BLaER1 (cell line): ENCODE measurements around the gene ADGRG6.
"Not testable (repeated sequence)": the region's sequence is repeated elsewhere in the genome, so short reads cannot be mapped to it uniquely, and the experiment has no call there.

Experiments
- H3K27ac ChIP-seq: shearing (Covaris generic); formaldehyde crosslinking; 2 replicates; pipeline ENCODE4 v1.8.1; 2022
- H3K27me3 ChIP-seq: shearing (Covaris generic); formaldehyde crosslinking; 2 replicates; pipeline ENCODE4 v1.8.1; 2022
- H3K36me3 ChIP-seq: shearing (Covaris generic); formaldehyde crosslinking; 2 replicates; pipeline ENCODE4 v1.8.1; 2022
- H3K4me1 ChIP-seq: shearing (Covaris generic); formaldehyde crosslinking; 2 replicates; pipeline ENCODE4 v1.8.1; 2022
- H3K4me2 ChIP-seq: shearing (Covaris generic); formaldehyde crosslinking; 2 replicates; pipeline ENCODE4 v1.8.1; 2022
- H3K4me3 ChIP-seq: shearing (Covaris generic); formaldehyde crosslinking; 2 replicates; pipeline ENCODE4 v1.8.1; 2022
- H3K9ac ChIP-seq: shearing (Covaris generic); formaldehyde crosslinking; 2 replicates; pipeline ENCODE4 v1.8.1; 2022
- H3K9me3 ChIP-seq: shearing (Covaris generic); formaldehyde crosslinking; 2 replicates; pipeline ENCODE4 v1.8.1; 2022
- H4K20me1 ChIP-seq: shearing (Covaris generic); formaldehyde crosslinking; 2 replicates; pipeline ENCODE4 v1.8.1; 2022
- Cebpa-rat ChIP-seq: shearing (Covaris generic); IDR thresholded peaks from 2 replicates; pipeline ENCODE4 v1.8.1; 2022

ADGRG6 gene

DNA sequence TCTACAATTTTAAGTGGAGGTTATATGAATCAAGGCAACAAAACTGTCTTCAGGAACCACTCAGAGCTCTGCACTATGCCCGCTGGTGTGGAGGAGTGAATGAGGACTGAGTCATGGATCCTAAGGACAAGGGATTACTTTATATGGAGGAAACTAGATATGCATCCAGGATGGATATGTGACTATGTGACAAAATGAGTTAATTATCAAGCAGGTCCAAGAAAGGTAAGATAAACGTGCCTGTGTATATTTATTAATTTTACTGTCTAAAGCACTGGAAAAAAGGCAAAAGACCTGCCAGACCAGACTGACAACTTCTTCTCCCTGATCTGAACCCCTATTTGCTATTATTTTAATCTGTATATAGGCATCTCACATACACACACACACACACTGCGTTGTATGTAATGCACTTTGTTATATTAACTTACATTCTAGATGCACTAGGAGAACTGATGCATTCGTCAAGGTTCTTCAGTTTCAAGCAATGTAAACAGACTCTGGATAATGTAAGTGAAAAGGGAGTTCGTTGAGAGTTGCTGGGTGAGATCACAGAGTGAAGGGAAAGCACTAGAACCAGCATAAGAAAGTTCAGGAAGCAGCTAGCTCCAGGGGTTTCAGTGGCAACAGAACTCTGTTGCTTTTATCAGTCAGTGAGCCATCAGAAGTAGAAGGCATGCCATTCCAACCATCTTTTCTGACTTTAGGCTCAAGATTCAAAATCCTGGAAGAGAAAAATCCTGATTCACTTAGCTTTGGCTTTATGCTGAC, 26.4 kb upstream of the ADGRG6 start:
- Histone ChIP-seq H3K9me3 (no peaks in the 10 kb centered on the region), H3K9ac (no peak overlapping the region), H3K4me1 (no peaks in the 10 kb centered on the region), H3K36me3 (no peaks in the 10 kb centered on the region), H3K4me3 (no peak overlapping the region), H3K27ac (no peak overlapping the region), H3K27me3 (no peaks in the 10 kb centered on the region), H3K4me2 (no peak overlapping the region), H4K20me1 (no peaks in the 10 kb centered on the region)
- no peak for TF ChIP-seq Cebpa-rat

- Histone ChIP-seq H3K36me3 (no peaks in the 10 kb centered on the region), H3K9ac (no peak overlapping the region), H3K9me3 (no peaks in the 10 kb centered on the region), H3K4me2 (no peak overlapping the region), H3K4me1 (no peaks in the 10 kb centered on the region), H3K4me3 (no peak overlapping the region), H3K27me3 (no peaks in the 10 kb centered on the region), H3K27ac (no peak overlapping the region), H4K20me1 (no peaks in the 10 kb centered on the region)
- TF ChIP-seq Cebpa-rat = no peak
Measured at GRCh38 chr6:142276256-142276655, 25.6 kb upstream of the ADGRG6 start.

DNA sequence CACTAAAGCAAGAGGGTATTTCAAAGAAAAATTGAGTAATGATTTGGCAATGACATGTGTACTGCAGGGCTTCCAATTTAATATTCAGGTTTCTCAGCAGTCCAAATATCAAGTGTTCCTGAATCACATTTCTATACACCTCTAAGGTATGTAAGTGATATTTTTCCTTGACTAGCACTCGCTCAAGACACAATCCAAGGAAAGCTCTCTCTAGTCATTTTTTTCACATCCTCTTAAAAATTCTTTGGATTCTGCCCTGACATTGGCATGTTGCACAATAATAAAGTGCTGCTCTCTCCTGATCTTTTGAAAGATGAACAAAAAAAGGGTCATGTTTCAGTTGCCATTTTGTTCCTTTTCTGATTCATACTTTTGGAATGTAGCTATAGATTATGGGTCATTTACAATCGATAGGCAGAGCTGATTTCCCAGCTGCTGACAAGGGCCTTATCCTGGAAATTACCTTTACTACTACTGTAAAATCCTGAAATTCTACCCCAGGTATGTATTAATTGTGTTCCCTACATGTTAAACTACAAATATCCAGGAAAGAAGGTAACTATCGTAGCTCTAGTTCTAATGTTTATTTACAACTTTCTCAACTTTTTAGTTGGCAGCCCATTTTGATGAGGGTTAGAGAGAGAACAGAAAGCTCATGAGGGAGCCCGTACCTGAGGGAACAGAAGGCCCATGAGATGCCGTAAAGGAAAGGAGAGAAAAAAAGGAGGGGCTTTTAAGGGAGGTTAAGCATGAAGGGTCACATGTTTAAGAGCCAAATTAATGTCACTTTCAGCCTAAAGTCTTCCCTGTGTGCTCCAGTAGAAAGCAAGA, 22.2 kb upstream of the ADGRG6 start:
- Histone ChIP-seq H3K4me3 (no peak overlapping the region), H3K4me2 (no peak overlapping the region), H3K27ac (no peak overlapping the region), H3K9me3 (no peaks in the 10 kb centered on the region), H3K27me3 (no peaks in the 10 kb centered on the region), H3K36me3 (no peaks in the 10 kb centered on the region), H3K4me1 (no peaks in the 10 kb centered on the region), H4K20me1 (no peaks in the 10 kb centered on the region), H3K9ac (no peak overlapping the region)
- no peak for TF ChIP-seq Cebpa-rat

DNA sequence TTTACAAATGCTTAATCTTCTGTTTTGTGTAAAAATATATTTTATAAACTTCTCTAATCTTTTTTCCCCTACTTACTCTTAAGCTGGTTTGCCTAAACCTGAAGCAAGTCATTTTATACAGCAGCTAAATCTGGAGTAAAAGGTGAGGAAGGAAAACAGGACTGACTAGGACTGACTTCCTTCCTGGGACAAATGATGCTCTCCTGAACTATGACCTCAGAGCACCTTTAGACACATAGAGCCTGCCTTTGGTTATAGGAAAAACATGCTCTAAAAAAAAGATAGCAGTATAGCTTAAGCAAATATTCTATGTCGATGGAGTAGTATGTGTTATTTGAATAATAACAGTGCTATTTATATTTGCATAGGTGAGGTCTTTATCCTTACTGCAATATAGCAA, 21.5 kb upstream of the ADGRG6 start:
- no peak overlapping the region for H3K4me2 ChIP-seq
- no peak for TF ChIP-seq Cebpa-rat
- no peaks in the 10 kb centered on the region for H3K9me3 ChIP-seq
- H3K27ac ChIP-seq = no peak overlapping the region
- H3K9ac ChIP-seq = no peak overlapping the region
- no peak overlapping the region for H3K4me3 ChIP-seq
- no peaks in the 10 kb centered on the region for H3K27me3 ChIP-seq
- H3K36me3 ChIP-seq = no peaks in the 10 kb centered on the region
- H3K4me1 ChIP-seq = no peaks in the 10 kb centered on the region
- no peaks in the 10 kb centered on the region for H4K20me1 ChIP-seq

GRCh38 chr6:142280927-142281326, 20.9 kb upstream of the ADGRG6 start:
- H3K4me2 ChIP-seq = no peak overlapping the region
- H3K4me3 ChIP-seq = no peak overlapping the region
- H3K27me3 ChIP-seq = no peaks in the 10 kb centered on the region
- no peaks in the 10 kb centered on the region for H4K20me1 ChIP-seq
- H3K36me3 ChIP-seq = no peaks in the 10 kb centered on the region
- no peaks in the 10 kb centered on the region for H3K4me1 ChIP-seq
- H3K9me3 ChIP-seq = no peaks in the 10 kb centered on the region
- H3K27ac ChIP-seq = no peak overlapping the region
- no peak for TF ChIP-seq Cebpa-rat
- H3K9ac ChIP-seq = no peak overlapping the region

- not testable (repeated sequence) for H3K27me3 ChIP-seq, H3K27ac ChIP-seq, H3K36me3 ChIP-seq, H3K4me1 ChIP-seq, H3K4me2 ChIP-seq, H3K9ac ChIP-seq, H3K4me3 ChIP-seq, H3K9me3 ChIP-seq, H4K20me1 ChIP-seq
Measured at GRCh38 chr6:142283138-142283537, 18.7 kb upstream of the ADGRG6 start.

- no peaks in the 10 kb centered on the region for H4K20me1 ChIP-seq
- H3K4me2 ChIP-seq = no peak overlapping the region
- no peaks in the 10 kb centered on the region for H3K36me3 ChIP-seq
- no peak overlapping the region for H3K9ac ChIP-seq
- no peak overlapping the region for H3K27ac ChIP-seq
- TF ChIP-seq Cebpa-rat = no peak
- no peaks in the 10 kb centered on the region for H3K4me1 ChIP-seq
- H3K4me3 ChIP-seq = no peak overlapping the region
- no peaks in the 10 kb centered on the region for H3K27me3 ChIP-seq
- no peaks in the 10 kb centered on the region for H3K9me3 ChIP-seq
Measured at GRCh38 chr6:142284419-142284818, 17.4 kb upstream of the ADGRG6 start.

- H3K9ac ChIP-seq = no peak overlapping the region
- H3K4me3 ChIP-seq = no peak overlapping the region
- H3K27ac ChIP-seq = no peak overlapping the region
- H3K27me3 ChIP-seq = no peaks in the 10 kb centered on the region
- no peak for TF ChIP-seq Cebpa-rat
- no peaks in the 10 kb centered on the region for H3K4me1 ChIP-seq
- H3K9me3 ChIP-seq = no peaks in the 10 kb centered on the region
- no peaks in the 10 kb centered on the region for H4K20me1 ChIP-seq
- no peak overlapping the region for H3K4me2 ChIP-seq
- H3K36me3 ChIP-seq = no peaks in the 10 kb centered on the region
Measured at GRCh38 chr6:142285235-142286087, 16.3 kb upstream of the ADGRG6 start.

DNA sequence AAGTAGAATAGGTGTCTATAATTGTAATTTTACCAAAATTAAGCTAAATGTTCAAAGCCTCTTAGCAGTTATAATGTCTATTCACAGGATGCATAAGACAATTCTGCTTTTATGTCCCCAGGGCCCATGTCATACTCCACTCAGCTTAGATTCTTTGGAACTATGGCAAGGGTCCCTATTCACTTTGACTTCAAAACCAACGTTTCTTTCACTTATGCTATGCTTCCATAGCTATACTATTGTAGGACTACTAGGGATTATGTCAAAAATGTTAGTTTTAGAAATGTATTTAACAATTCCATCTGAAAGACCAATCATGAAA, 15.8 kb upstream of the ADGRG6 start:
- no peaks in the 10 kb centered on the region for H3K9me3 ChIP-seq
- H3K4me1 ChIP-seq = no peaks in the 10 kb centered on the region
- H3K36me3 ChIP-seq = no peaks in the 10 kb centered on the region
- no peak overlapping the region for H3K4me2 ChIP-seq
- H3K27me3 ChIP-seq = no peaks in the 10 kb centered on the region
- H3K4me3 ChIP-seq = no peak overlapping the region
- H4K20me1 ChIP-seq = no peaks in the 10 kb centered on the region
- TF ChIP-seq Cebpa-rat = no peak
- no peak overlapping the region for H3K27ac ChIP-seq
- no peak overlapping the region for H3K9ac ChIP-seq

DNA sequence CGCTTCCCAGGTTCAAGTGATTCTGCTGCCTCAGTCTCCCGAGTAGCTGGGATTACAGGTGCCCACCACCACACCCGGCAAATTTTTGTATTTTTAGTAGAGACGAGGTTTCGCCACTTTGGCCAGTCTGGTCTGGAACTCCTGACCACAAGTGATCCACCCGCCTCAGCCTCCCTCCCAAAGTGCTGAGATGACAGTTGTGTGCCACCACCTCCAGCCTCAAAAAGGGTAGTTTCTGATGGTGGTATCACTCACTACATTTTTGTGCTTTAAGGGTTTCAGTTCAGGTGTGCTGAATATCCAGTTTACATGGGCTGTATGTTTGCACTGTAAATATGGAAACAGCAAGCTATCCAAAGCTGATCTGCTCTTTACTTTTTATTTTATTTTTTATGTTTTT, 12.1 kb upstream of the ADGRG6 start:
- no peak for TF ChIP-seq Cebpa-rat
- no peaks in the 10 kb centered on the region for H3K36me3 ChIP-seq
- H3K9ac ChIP-seq = no peak overlapping the region
- H3K27me3 ChIP-seq = no peaks in the 10 kb centered on the region
- H4K20me1 ChIP-seq = no peaks in the 10 kb centered on the region
- no peaks in the 10 kb centered on the region for H3K9me3 ChIP-seq
- H3K4me3 ChIP-seq = no peak overlapping the region
- H3K27ac ChIP-seq = no peak overlapping the region
- H3K4me2 ChIP-seq = no peak overlapping the region
- no peaks in the 10 kb centered on the region for H3K4me1 ChIP-seq
